ENCODE results near the gene IFNA17.
"Not testable (repeated sequence)": the region's sequence is repeated elsewhere in the genome, so short reads cannot be mapped to it uniquely, and the experiment has no call there.

- TF ChIP-seq, protein P1, sequence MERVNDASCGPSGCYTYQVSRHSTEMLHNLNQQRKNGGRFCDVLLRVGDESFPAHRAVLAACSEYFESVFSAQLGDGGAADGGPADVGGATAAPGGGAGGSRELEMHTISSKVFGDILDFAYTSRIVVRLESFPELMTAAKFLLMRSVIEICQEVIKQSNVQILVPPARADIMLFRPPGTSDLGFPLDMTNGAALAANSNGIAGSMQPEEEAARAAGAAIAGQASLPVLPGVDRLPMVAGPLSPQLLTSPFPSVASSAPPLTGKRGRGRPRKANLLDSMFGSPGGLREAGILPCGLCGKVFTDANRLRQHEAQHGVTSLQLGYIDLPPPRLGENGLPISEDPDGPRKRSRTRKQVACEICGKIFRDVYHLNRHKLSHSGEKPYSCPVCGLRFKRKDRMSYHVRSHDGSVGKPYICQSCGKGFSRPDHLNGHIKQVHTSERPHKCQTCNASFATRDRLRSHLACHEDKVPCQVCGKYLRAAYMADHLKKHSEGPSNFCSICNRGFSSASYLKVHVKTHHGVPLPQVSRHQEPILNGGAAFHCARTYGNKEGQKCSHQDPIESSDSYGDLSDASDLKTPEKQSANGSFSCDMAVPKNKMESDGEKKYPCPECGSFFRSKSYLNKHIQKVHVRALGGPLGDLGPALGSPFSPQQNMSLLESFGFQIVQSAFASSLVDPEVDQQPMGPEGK (CRISPR knock-in tag; IDR thresholded peaks at IDR 0.05; ENCODE audit: borderline replicate concordance) = not testable (repeated sequence)
- not testable (repeated sequence) for TF ChIP-seq CREB5 (CRISPR knock-in tag; IDR thresholded peaks at IDR 0.05; ENCODE audit: low read depth); ZNF8 (CRISPR knock-in tag; IDR thresholded peaks at IDR 0.05); ESRRG (CRISPR knock-in tag; IDR thresholded peaks at IDR 0.05); TOX (CRISPR knock-in tag; IDR thresholded peaks at IDR 0.05; ENCODE audit: borderline replicate concordance)
Measured at GRCh38 chr9:21187487-21187886, 40.5 kb downstream of the IFNA17 start, which contains the start of gene IFNA4.

Measured in SK-N-SH treated with all-trans-retinoic acid at 6 μM for 48 hours (cell line).